GM23338 (cell line): Measurements from ENCODE around the gene SUPT5H.

ENCODE experiments used
- CREB1 ChIP-seq: fragments of 250-450 bp; sonication (Bioruptor Pico); IDR thresholded peaks from 2 replicates; pipeline ENCODE4 v1.5.0; 2020; ENCODE audit warnings: low read depth, mild to moderate bottlenecking, moderate library complexity
- CTCF ChIP-seq, 2 experiments: fragments of 200-600 bp in 1 of 2; sonication (generic) in 1 of 2; conservative IDR thresholded peaks; 2 replicates each; pipeline versions ENCODE4 v1.5.1 to v1.6.1; 2016 to 2017; ENCODE audit warnings: antibody characterized with exemption in 2 of 2, low read depth in 2 of 2, mild to moderate bottlenecking in 2 of 2, moderate library complexity in 1 of 2
- ETS1 ChIP-seq: IDR thresholded peaks from 2 replicates; pipeline ENCODE4 v1.6.1; 2016; ENCODE audit warnings: antibody characterized with exemption
- EZH2 ChIP-seq: fragments of 200-600 bp; sonication (generic); IDR thresholded peaks from one replicate; pipeline ENCODE4 v1.8.0; 2017; ENCODE audit warnings: antibody characterized with exemption, mild to moderate bottlenecking, low read depth; ENCODE audit not compliant: unreplicated experiment
- EZH2phosphoT487 ChIP-seq: fragments of 200-600 bp; sonication (generic); IDR thresholded peaks from one replicate; pipeline ENCODE4 v1.8.1; 2018; ENCODE audit warnings: antibody characterized with exemption; ENCODE audit not compliant: unreplicated experiment
- JUNB ChIP-seq: IDR thresholded peaks from one replicate; pipeline ENCODE4 v1.6.1; 2016; ENCODE audit warnings: antibody characterized with exemption; ENCODE audit not compliant: unreplicated experiment
- NANOG ChIP-seq: IDR thresholded peaks from 2 replicates; pipeline ENCODE4 v1.6.1; 2016; ENCODE audit warnings: antibody characterized with exemption, borderline replicate concordance
- POLR2AphosphoS5 ChIP-seq: IDR thresholded peaks from 2 replicates; pipeline ENCODE4 v1.6.1; 2016; ENCODE audit warnings: antibody characterized with exemption, low read depth
- REST ChIP-seq: IDR thresholded peaks from one replicate; pipeline ENCODE4 v1.6.1; 2018; ENCODE audit warnings: antibody characterized with exemption; ENCODE audit not compliant: unreplicated experiment
- STAT1 ChIP-seq: IDR thresholded peaks from one replicate; pipeline ENCODE4 v1.6.1; 2016; ENCODE audit warnings: antibody characterized with exemption; ENCODE audit not compliant: unreplicated experiment
- ZNF114 ChIP-seq: fragments of 250-450 bp; sonication (Bioruptor Pico); IDR thresholded peaks from 2 replicates; pipeline ENCODE4 v1.5.0; 2020; ENCODE audit warnings: mild to moderate bottlenecking, moderate library complexity
- ZNF331 ChIP-seq: fragments of 250-450 bp; sonication (Bioruptor Pico); IDR thresholded peaks from 2 replicates; pipeline ENCODE4 v1.5.0; 2020; ENCODE audit warnings: low read depth, mild to moderate bottlenecking, moderate library complexity
- ZNF462 ChIP-seq: fragments of 250-450 bp; sonication (Bioruptor Pico); IDR thresholded peaks from 2 replicates; pipeline ENCODE4 v1.5.0; 2020; ENCODE audit warnings: mild to moderate bottlenecking, moderate library complexity

- TF ChIP-seq CTCF (conservative IDR thresholded peaks at IDR 0.05; ENCODE audit: low read depth in 2 of 2) = no peak
- TF ChIP-seq EZH2 = no peak
- TF ChIP-seq CREB1 (CRISPR knock-in tag) = no peak
- peak; percentile 93 for TF ChIP-seq POLR2AphosphoS5
- TF ChIP-seq EZH2phosphoT487 = no peak
- TF ChIP-seq REST = no peak
- no peak for TF ChIP-seq JUNB
- TF ChIP-seq ZNF331 (CRISPR knock-in tag) = no peak
- peak; percentile 9; the same call in 1 of the 2 replicates for TF ChIP-seq ETS1
- peak; percentile 99 for TF ChIP-seq ZNF114
- TF ChIP-seq ZNF462 (CRISPR knock-in tag) = no peak
- no peak for TF ChIP-seq NANOG
- no peak for TF ChIP-seq STAT1
Measured at GRCh38 chr19:39406656-39407409, 38.5 kb upstream of the SUPT5H start, which contains the start of gene ZFP36.
